Measurements from ENCODE around the gene COL16A1.

Gene COL16A1

DNA sequence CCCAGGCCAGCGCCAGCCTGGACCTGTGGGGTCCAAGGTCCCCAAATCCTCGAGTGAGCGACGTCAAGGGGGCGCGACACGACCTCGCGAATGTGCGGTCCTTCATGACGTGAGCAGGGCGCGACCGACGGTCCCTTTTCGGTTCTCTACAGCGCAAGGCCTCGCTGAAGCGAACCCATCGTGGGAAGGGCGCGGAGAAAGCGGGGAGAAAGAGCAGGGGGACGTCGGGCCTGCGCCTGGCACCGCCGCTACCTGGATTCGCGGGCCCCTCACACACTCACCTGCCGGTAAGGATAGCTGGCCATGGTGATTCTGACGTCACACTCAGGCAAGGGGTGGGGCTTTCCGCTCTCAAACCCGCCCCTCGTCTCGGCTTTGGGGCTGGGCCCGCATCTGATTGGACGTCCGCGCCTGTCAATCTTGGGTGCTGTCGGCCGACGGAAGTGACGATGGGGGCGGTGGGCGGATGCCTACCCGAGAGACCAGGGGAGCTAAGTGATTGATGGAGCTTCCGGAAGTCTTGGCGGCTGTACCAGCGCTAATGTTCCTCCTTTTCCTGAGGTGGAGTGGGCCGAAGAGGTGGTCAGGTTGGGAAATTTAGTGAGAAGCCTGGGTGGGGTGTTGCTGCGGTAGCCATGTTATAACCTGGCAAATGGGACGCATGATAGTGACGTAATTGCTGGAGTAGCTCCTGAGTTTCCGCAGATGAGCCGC, 59.1 kb downstream of the COL16A1 start, which contains the start of gene PEF1 (continued):
- TF ChIP-seq, protein P1, sequence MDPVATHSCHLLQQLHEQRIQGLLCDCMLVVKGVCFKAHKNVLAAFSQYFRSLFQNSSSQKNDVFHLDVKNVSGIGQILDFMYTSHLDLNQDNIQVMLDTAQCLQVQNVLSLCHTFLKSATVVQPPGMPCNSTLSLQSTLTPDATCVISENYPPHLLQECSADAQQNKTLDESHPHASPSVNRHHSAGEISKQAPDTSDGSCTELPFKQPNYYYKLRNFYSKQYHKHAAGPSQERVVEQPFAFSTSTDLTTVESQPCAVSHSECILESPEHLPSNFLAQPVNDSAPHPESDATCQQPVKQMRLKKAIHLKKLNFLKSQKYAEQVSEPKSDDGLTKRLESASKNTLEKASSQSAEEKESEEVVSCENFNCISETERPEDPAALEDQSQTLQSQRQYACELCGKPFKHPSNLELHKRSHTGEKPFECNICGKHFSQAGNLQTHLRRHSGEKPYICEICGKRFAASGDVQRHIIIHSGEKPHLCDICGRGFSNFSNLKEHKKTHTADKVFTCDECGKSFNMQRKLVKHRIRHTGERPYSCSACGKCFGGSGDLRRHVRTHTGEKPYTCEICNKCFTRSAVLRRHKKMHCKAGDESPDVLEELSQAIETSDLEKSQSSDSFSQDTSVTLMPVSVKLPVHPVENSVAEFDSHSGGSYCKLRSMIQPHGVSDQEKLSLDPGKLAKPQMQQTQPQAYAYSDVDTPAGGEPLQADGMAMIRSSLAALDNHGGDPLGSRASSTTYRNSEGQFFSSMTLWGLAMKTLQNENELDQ (tag by site-specific recombination; IDR thresholded peaks at IDR 0.05; ENCODE audit: low read depth): no peak
- TF ChIP-seq GFI1B (tag by site-specific recombination; IDR thresholded peaks at IDR 0.05): no peak
- 0 out of 2 replicates have a peak, but pooled peaks have one; percentile 51 for TF ChIP-seq TRIM28 (IDR thresholded peaks at IDR 0.05; ENCODE audit: borderline replicate concordance, low read length)
- TF ChIP-seq ZNF146 (tag by site-specific recombination; IDR thresholded peaks at IDR 0.05): peak; percentile 15; the same call in 1 of the 2 replicates
- no peak for TF ChIP-seq ZNF701 (tag by site-specific recombination; IDR thresholded peaks at IDR 0.05)
- no peak for TF ChIP-seq REPIN1 (tag by site-specific recombination; IDR thresholded peaks at IDR 0.05; ENCODE audit: low read depth)
- TF ChIP-seq BCL11B (tag by site-specific recombination; IDR thresholded peaks at IDR 0.05; ENCODE audit: low read depth): no peak
- TF ChIP-seq ZXDB (tag by site-specific recombination; IDR thresholded peaks at IDR 0.05): peak; percentile 98
- no peak for TF ChIP-seq ZNF211 (tag by site-specific recombination; IDR thresholded peaks at IDR 0.05; ENCODE audit: low read depth)
- no peak for TF ChIP-seq ZNF585B (tag by site-specific recombination; IDR thresholded peaks at IDR 0.05)
- no peak for TF ChIP-seq ZNF223 (tag by site-specific recombination; IDR thresholded peaks at IDR 0.05)
- TF ChIP-seq ZNF416 (tag by site-specific recombination; IDR thresholded peaks at IDR 0.05): no peak
- no peak for TF ChIP-seq PRDM1 (tag by site-specific recombination; IDR thresholded peaks at IDR 0.05)
- no peak for TF ChIP-seq ZNF621 (tag by site-specific recombination; IDR thresholded peaks at IDR 0.05)
- TF ChIP-seq ZNF488 (tag by site-specific recombination; IDR thresholded peaks at IDR 0.05): no peak
- TF ChIP-seq ZNF791 (tag by site-specific recombination; IDR thresholded peaks at IDR 0.05): no peak
- peak; percentile 79 for TF ChIP-seq ZSCAN5A (tag by site-specific recombination; IDR thresholded peaks at IDR 0.05)
- TF ChIP-seq EGR2 (tag by site-specific recombination; IDR thresholded peaks at IDR 0.05; ENCODE audit: low read depth): peak; percentile 92
- no peak for TF ChIP-seq ZNF48 (tag by site-specific recombination; IDR thresholded peaks at IDR 0.05)
- peak; percentile 67; the same call in 1 of the 2 replicates for TF ChIP-seq ZNF600 (tag by site-specific recombination; IDR thresholded peaks at IDR 0.05)
- TF ChIP-seq, protein P2, sequence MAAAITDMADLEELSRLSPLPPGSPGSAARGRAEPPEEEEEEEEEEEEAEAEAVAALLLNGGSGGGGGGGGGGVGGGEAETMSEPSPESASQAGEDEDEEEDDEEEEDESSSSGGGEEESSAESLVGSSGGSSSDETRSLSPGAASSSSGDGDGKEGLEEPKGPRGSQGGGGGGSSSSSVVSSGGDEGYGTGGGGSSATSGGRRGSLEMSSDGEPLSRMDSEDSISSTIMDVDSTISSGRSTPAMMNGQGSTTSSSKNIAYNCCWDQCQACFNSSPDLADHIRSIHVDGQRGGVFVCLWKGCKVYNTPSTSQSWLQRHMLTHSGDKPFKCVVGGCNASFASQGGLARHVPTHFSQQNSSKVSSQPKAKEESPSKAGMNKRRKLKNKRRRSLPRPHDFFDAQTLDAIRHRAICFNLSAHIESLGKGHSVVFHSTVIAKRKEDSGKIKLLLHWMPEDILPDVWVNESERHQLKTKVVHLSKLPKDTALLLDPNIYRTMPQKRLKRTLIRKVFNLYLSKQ (tag by site-specific recombination; IDR thresholded peaks at IDR 0.05; ENCODE audit: borderline replicate concordance): no peak
- 0 out of 2 replicates have a peak, but pooled peaks have one; percentile 19 for TF ChIP-seq ZNF391 (tag by site-specific recombination; IDR thresholded peaks at IDR 0.05; ENCODE audit: borderline replicate concordance, low read depth)
- TF ChIP-seq ZNF473 (tag by site-specific recombination; IDR thresholded peaks at IDR 0.05): no peak
- no peak for TF ChIP-seq WT1 (tag by site-specific recombination; IDR thresholded peaks at IDR 0.05)
- no peak for TF ChIP-seq ZNF426 (tag by site-specific recombination; IDR thresholded peaks at IDR 0.05)
- no peak for TF ChIP-seq ZNF138 (tag by site-specific recombination; IDR thresholded peaks at IDR 0.05; ENCODE audit: borderline replicate concordance)
- peak; percentile 98 for TF ChIP-seq ZBTB17 (tag by site-specific recombination; IDR thresholded peaks at IDR 0.05)
- peak; percentile 60; the same call in 1 of the 2 replicates for TF ChIP-seq ZNF324 (tag by site-specific recombination; IDR thresholded peaks at IDR 0.05)
- peak; percentile 76 for TF ChIP-seq GLIS2 (tag by site-specific recombination; IDR thresholded peaks at IDR 0.05)
- peak; percentile 84 for TF ChIP-seq ZNF518A (tag by site-specific recombination; conservative IDR thresholded peaks at IDR 0.05; ENCODE audit: low read depth)
